Ascending aorta (tissue), 2 donors: ENCODE measurements around the gene UNK. TPM values are rescaled to one million over a fixed set of nuclear protein-coding genes. Genes with fewer than 3 reads are reported as not detected.

Experiments
- DNase-seq, 2 donors: peaks; one replicate each; pipeline ENCODE4 v3.0.0-alpha.2; 2019; ENCODE audit warnings: low spot score in 2 of 2
- H3K27ac ChIP-seq, 2 donors: fragments of 200-600 bp; sonication (generic); one replicate each; pipeline ENCODE4 v1.5.1; 2016 to 2017; ENCODE audit warnings: mild to moderate bottlenecking in 1 of 2
- H3K27me3 ChIP-seq: fragments of 200-600 bp; sonication (generic); one replicate; pipeline ENCODE4 v1.5.1; 2017
- H3K36me3 ChIP-seq, 2 donors: fragments of 200-600 bp; sonication (generic); one replicate each; pipeline ENCODE4 v1.5.1; 2016
- H3K4me1 ChIP-seq, 2 donors: fragments of 200-600 bp; sonication (generic); one replicate each; pipeline ENCODE4 v1.5.1; 2016 to 2017; ENCODE audit warnings: mild to moderate bottlenecking in 1 of 2
- H3K4me3 ChIP-seq, 2 donors: fragments of 200-600 bp; sonication (generic); one replicate each; pipeline ENCODE4 v1.5.1; 2016 to 2017; ENCODE audit warnings: mild to moderate bottlenecking in 1 of 2
- H3K9me3 ChIP-seq, 2 donors: fragments of 200-600 bp; sonication (generic); one replicate each; pipeline ENCODE4 v1.5.1; 2016
- CTCF ChIP-seq, 3 experiments: fragments of 200-600 bp in 2 of 3; fragments of 450-650 bp in 1 of 3; sonication (generic) in 2 of 3; IDR thresholded peaks; one replicate each; pipeline ENCODE4 v1.5.1; 2016 to 2019; ENCODE audit warnings: antibody characterized with exemption in 3 of 3, mild to moderate bottlenecking in 1 of 3, moderate library complexity in 1 of 3
- intact Hi-C: fragments of 100-400 bp; cut with DNase I; formaldehyde crosslinking; loops from one replicate; pipeline ENCODE4 v1.15.1; 2023
- total RNA-seq: library from RNA; depleted of rRNA; stranded (reverse); fragments of >200 nt; gene quantifications from one replicate; pipeline ENCODE4 v1.1.0, GENCODE V29; 2016

Gene UNK
- total RNA-seq, 1 donor from 2014 or later, result 73.9 TPM

- no peaks in the 10 kb centered on the region for H3K27me3 ChIP-seq
- peak overlapping the region; percentile 86 to 91 for H3K4me3 ChIP-seq
- intact Hi-C loops, result loop anchor here (1.0 kb wide), 1 partner anchor 14 kb away; the partner anchor contains the start of gene GALK1
- H3K27ac ChIP-seq, result peak overlapping the region; percentile 97 to 99
- H3K4me1 ChIP-seq, result peaks cover 0 to 37% of the 10 kb centered on the region in 2 donors
- peak in 1 of 2 donors; percentile 65 for DNase-seq
- no peaks in the 10 kb centered on the region for H3K9me3 ChIP-seq
- H3K36me3 ChIP-seq, result peaks cover 32 to 52% of the 10 kb centered on the region in 2 donors
- TF ChIP-seq CTCF (IDR thresholded peaks at IDR 0.05), result peak; percentile 49 to 70 (median 54)
Measured at GRCh38 chr17:75778861-75779249, 5.8 kb upstream of the UNK start.

DNA sequence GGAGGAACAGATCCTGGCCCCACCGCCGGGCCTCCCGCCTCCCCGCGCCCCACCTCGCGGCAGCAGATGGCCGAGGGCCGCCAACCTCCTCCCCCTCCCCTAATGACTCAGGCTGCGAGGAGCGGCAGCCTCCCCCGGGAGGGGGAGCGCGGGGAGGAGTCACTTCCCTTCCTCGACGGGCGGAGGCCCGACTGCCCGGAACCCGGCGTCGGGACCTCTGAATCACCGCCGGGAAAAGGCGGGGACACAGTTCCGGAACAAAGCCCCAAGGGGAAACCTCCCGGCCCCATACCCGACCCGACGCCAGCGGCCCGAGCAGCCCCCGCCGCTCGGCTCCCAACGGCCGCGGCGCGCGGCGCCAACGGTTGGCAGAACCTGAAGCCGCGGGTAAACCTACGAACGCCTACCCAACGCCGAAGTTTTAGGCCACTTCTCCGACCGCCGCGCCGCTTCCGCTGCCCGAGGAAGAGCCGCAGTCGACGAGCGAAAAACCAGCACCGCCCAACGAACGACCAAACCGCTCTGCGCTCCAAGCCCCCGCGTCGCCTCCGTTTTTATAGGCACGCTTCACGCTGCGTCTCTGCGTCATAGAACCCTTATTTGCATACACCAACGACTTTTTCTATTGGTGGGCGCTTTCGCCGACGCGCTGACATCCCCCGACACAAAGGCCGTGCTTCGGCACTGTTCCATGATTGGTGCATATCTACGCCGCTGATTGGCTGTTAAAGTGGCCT, 5.2 kb upstream of the UNK start:
- H3K9me3 ChIP-seq, result no peaks in the 10 kb centered on the region
- peak in 1 of 3 experiments; percentile 5 for TF ChIP-seq CTCF (IDR thresholded peaks at IDR 0.05)
- intact Hi-C loops, result loop anchor here (1.0 kb wide), 1 partner anchor 14 kb away; the partner anchor contains the start of gene GALK1
- peak overlapping the region; percentile 86 to 91 for H3K4me3 ChIP-seq
- no peaks in the 10 kb centered on the region for H3K27me3 ChIP-seq
- peaks cover 0 to 41% of the 10 kb centered on the region in 2 donors for H3K4me1 ChIP-seq
- peaks cover 32 to 46% of the 10 kb centered on the region in 2 donors for H3K36me3 ChIP-seq
- peak overlapping the region; percentile 97 to 99 for H3K27ac ChIP-seq
- DNase-seq, result peak; percentile 95 to 99

GRCh38 chr17:75779987-75780889, 4.4 kb upstream of the UNK start:
- intact Hi-C loops, result loop anchor here (1.0 kb wide), 1 partner anchor 15 kb away; the partner anchor contains the start of gene GALK1
- TF ChIP-seq CTCF (IDR thresholded peaks at IDR 0.05), result no peak
- Histone ChIP-seq H3K36me3 (peaks cover 26 to 39% of the 10 kb centered on the region in 2 donors), H3K27me3 (no peaks in the 10 kb centered on the region), H3K27ac (peak overlapping the region; percentile 36 to 99), H3K4me3 (no peak overlapping the region), H3K9me3 (no peaks in the 10 kb centered on the region), H3K4me1 (peaks cover 1 to 38% of the 10 kb centered on the region in 2 donors)
- no peak for DNase-seq

GRCh38 chr17:75783069-75783783, 1.4 kb upstream of the UNK start:
- Histone ChIP-seq H3K27me3 (no peaks in the 10 kb centered on the region), H3K9me3 (no peaks in the 10 kb centered on the region), H3K27ac (peak overlapping the region; percentile 99), H3K4me3 (peak overlapping the region in 1 of 2 donors; percentile 7), H3K4me1 (peaks cover 4 to 31% of the 10 kb centered on the region in 2 donors), H3K36me3 (peaks cover 9% of the 10 kb centered on the region in 2 donors)
- no peak for DNase-seq
- peak; percentile 60 to 67 (median 66) for TF ChIP-seq CTCF (IDR thresholded peaks at IDR 0.05)
- intact Hi-C loops, result no loop called here
